Measurements from ENCODE around the gene GSTO1. TPM values are rescaled to one million over a fixed set of nuclear protein-coding genes. Genes with fewer than 3 reads are reported as not detected.

GSTO1 gene
- total and polyA plus RNA-seq, 4 donors = 137 to 349 (median 211) TPM

- Histone ChIP-seq H3K4me1 (ENCODE audit: control insufficient read depth in 4 of 4, insufficient read depth in 4 of 4, low read length in 3 of 4) (peaks cover 0 to 7% (median 4%) of the 10 kb centered on the region in 4 donors), H3K27ac (ENCODE audit: low read depth in 1 of 2, low read length in 2 of 2) (no peak overlapping the region), H3K27me3 (ENCODE audit: control insufficient read depth in 4 of 4, insufficient read depth in 4 of 4, low read length in 3 of 4) (no peaks in the 10 kb centered on the region), H3K4me3 (ENCODE audit: low read depth in 1 of 3, low read length in 3 of 3) (peak overlapping the region in 2 of 3 donors; percentile 10 to 31), H3K9me3 (ENCODE audit: control insufficient read depth in 4 of 4, low read length in 3 of 4) (no peaks in the 10 kb centered on the region), H3K9ac (ENCODE audit: low read depth in 1 of 2, low read length in 2 of 2) (no peak overlapping the region), H3K36me3 (ENCODE audit: control insufficient read depth in 4 of 4, insufficient read depth in 3 of 4, low read depth in 1 of 4, low read length in 3 of 4) (no peaks in the 10 kb centered on the region)
- peak; percentile 69 for DNase-seq (ENCODE audit: low spot score)
- 20% methylated on average over 42 of the region's 42 CpGs for WGBS
- TF ChIP-seq RAD21 (IDR thresholded peaks at IDR 0.05) (peak; percentile 60 to 72), FOXA2 (IDR thresholded peaks at IDR 0.05) (no peak), ATF3 (IDR thresholded peaks at IDR 0.05) (no peak), FOXA1 (IDR thresholded peaks at IDR 0.05) (no peak), ZBTB33 (IDR thresholded peaks at IDR 0.05) (no peak), HNF4A (conservative IDR thresholded peaks at IDR 0.05) (no peak), EGR1 (IDR thresholded peaks at IDR 0.05; ENCODE audit: low read depth in 2 of 2) (no peak), RXRA (IDR thresholded peaks at IDR 0.05) (no peak), SP1 (IDR thresholded peaks at IDR 0.05) (no peak), MAX (IDR thresholded peaks at IDR 0.05) (no peak), TAF1 (conservative IDR thresholded peaks at IDR 0.05) (no peak), GABPA (IDR thresholded peaks at IDR 0.05 in 1 of 2, conservative IDR thresholded peaks at IDR 0.05 in 1 of 2) (no peak), NR2F2 (IDR thresholded peaks at IDR 0.05) (no peak), YY1 (IDR thresholded peaks at IDR 0.05) (peak; percentile 63), REST (IDR thresholded peaks at IDR 0.05) (no peak), CTCF (IDR thresholded peaks at IDR 0.05; ENCODE audit: low read depth, low read length, missing input control) (peak; percentile 70), JUND (IDR thresholded peaks at IDR 0.05) (no peak), HNF4G (IDR thresholded peaks at IDR 0.05) (no peak)
Observed at GRCh38 chr10:104274762-104275721, 20.4 kb downstream of the GSTO1 start.
